Epithelial cell of proximal tubule (primary cell): ENCODE results near the gene RTF2. TPM values are rescaled to one million over a fixed set of nuclear protein-coding genes. Genes with fewer than 3 reads are reported as not detected.

ENCODE experiments used
- DNase-seq: peaks from one replicate; pipeline ENCODE4 v3.0.0-alpha.2; 2011; ENCODE audit warnings: low read depth
- H3K4me3 ChIP-seq: 2 replicates; pipeline ENCODE4 v1.5.1; 2011; ENCODE audit warnings: low read depth, mild to moderate bottlenecking, low read length
- CTCF ChIP-seq: conservative IDR thresholded peaks from 2 replicates; pipeline ENCODE4 v1.5.1; 2012; ENCODE audit warnings: low read depth, mild to moderate bottlenecking, low read length
- total RNA-seq: library from RNA; depleted of rRNA; stranded (reverse); fragments of >200 nt; gene quantifications from 2 replicates; pipeline ENCODE4 v1.2.3, GENCODE V29; 2015

The RTF2 gene
- total RNA-seq: 50.0 and 58.5 TPM in 2 replicates

DNA sequence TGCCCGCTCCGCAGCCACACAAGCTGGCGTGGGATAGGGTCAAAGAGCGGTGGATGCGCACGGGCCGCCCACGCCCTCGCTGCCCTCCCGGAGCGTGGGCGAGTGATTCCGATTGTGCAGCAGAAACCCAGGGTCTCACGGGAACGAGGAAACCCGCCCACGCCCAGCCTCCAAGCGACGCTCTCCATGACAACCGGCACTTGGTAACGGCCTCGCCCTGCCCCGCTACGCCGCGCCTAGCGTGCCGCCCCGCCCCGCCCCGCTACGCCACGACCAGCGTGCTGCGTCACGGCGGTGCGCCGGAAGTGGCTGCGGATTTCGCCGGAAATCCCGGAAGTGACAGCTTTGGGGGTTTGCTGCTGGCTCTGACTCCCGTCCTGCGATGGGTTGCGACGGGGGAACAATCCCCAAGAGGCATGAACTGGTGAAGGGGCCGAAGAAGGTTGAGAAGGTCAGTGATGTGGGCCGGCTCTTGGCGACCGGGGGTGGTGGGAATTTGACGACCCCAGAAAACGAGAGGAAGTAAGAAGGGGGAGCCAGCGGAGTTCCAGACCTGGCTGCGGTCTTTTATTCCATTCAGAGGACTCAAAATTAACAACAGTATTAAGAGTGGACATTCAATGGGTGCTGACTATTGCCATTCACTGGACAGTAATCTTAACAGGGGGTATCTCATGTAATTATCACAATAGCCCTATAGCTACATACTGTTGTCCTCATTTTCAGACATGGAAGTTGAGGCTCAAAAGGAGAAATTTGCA, at the start of gene RTF2:
Gene RTF2, plus strand, starts transcription at position 312 of the 761 bp plus-strand sequence. Its CDS starts 71 bp downstream, at position 383.
- peak; percentile 38 for DNase-seq
- H3K4me3 ChIP-seq: peak within 1 kb of the TSS; percentile 85
- no peak for TF ChIP-seq CTCF

DNA sequence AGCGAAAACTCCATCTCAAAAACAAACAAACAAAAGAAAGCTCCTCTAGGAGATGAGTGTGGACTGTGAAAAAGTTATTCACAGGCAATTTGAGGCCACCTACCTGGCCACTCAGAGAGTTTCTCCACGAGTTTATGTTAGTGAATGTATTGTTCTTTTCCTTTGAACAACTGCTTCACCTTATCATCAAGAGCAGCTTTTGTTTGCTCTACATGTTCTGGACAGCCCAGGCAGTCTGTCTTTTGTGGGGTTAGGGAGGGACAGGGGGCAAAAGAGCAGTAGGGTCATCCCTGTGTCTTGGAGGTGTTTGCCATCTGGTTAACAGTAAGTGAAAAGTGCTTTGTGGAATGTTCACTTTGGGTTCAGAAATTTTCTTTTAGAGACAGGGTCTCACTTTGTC, 48.4 kb upstream of the RTF2 start:
- no peak for DNase-seq
- H3K4me3 ChIP-seq: no peak overlapping the region
- no peak for TF ChIP-seq CTCF

DNA sequence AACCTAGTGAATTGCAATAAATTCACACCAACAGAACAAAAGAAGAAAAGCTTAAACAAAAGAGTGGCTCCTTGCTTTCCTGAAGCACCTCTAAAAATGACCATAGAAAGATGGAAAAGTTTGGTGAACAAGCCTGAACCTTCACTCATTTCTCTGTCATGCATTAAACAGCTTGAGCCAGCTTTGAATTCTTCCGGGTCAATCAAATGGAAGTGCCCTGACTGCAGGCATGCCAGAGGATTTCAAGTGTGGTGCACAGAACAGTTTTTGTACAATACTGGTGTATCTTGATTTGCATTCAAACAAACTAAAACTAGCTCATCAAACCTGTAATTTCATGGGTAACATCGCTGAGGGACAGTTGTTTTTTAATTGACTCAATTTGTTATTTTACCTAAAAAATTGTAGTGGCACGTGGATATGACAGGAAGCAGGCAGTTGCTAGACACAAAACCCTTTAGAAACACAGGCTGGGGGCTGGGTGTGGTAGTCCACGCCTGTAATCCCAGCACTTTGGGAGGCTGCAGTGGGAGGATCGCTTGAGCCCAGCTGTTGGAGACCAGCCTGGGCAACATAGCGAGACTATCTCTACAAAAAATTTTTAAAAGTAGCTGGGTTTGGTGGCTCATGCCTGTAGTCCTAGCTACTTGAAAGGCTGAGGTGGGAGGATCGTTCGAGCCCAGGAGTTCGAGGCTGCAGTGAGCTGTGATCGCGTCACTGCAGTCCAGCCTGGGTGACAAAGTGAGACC, 47.3 kb upstream of the RTF2 start:
- no peak for TF ChIP-seq CTCF
- DNase-seq: no peak
- H3K4me3 ChIP-seq: no peak overlapping the region

GRCh38 chr20:56422076-56422823, 46.2 kb upstream of the RTF2 start:
- peak; percentile 62 for DNase-seq
- TF ChIP-seq CTCF: peak; percentile 24
- H3K4me3 ChIP-seq: no peak overlapping the region

- no peak for DNase-seq
- no peak for TF ChIP-seq CTCF
- no peak overlapping the region for H3K4me3 ChIP-seq
These were observed 45.6 kb upstream of the RTF2 start for GRCh38 chr20:56422824-56423189.

- DNase-seq: no peak
- H3K4me3 ChIP-seq: no peak overlapping the region
- TF ChIP-seq CTCF: no peak
These were observed 45.2 kb upstream of the RTF2 start for GRCh38 chr20:56423211-56423610.
